Endothelial cell of umbilical vein (primary cell): ENCODE results near the gene FAM221A. TPM values are rescaled to one million over a fixed set of nuclear protein-coding genes. Genes with fewer than 3 reads are reported as not detected.

Experiments used
- BruUV-seq: library from RNA; stranded (reverse); fragments of 400-500 nt; replicated peaks from 2 replicates; lab custom pipeline; 2021; lab: Mats Ljungman, UMichigan
- CTCF ChIA-PET: fragments of 300-600, 350-600 bp; sonication (Branson Sonifier 250); formaldehyde crosslinking; loops from one replicate; lab custom pipeline; 2021; ENCODE audit warnings: antibody characterized with exemption, inconsistent platforms; lab: Charles Lee
- POLR2A ChIA-PET: fragments of 300-600, 350-600 bp; sonication (Branson Sonifier 250); formaldehyde crosslinking; loops from one replicate; lab custom pipeline; 2021; ENCODE audit warnings: antibody characterized with exemption, inconsistent platforms; lab: Charles Lee
- DNase-seq: peaks from one replicate; pipeline ENCODE4 v3.0.0-alpha.2; 2011; ENCODE audit warnings: low read depth, low spot score
- FAIRE-seq: peaks from 2 replicates; lab custom pipeline; 2011; peaks lifted over from hg19 to GRCh38; lab: Jason Lieb, UNC
- H2AFZ ChIP-seq: 2 replicates; pipeline ENCODE4 v1.6.0; 2012; ENCODE audit warnings: low read depth, low read length, control low read depth, inconsistent platforms
- H3K27ac ChIP-seq: 2 replicates; pipeline ENCODE4 v1.5.1; 2011; ENCODE audit warnings: low read depth, mild to moderate bottlenecking, control low read depth, low read length, moderate library complexity; ENCODE audit not compliant: insufficient read depth
- H3K27me3 ChIP-seq, 2 experiments: 2 replicates each; pipeline versions ENCODE4 v1.6.0 to v1.6.1; 2011; ENCODE audit warnings: low read length in 2 of 2, mixed read lengths in 1 of 2; ENCODE audit not compliant: control insufficient read depth in 2 of 2, insufficient read depth in 2 of 2
- H3K36me3 ChIP-seq, 2 experiments: 2 replicates in 1 of 2; 3 replicates in 1 of 2; pipeline ENCODE4 v1.5.1; 2011; ENCODE audit warnings: low read length in 2 of 2, mild to moderate bottlenecking in 1 of 2, moderate library complexity in 1 of 2; ENCODE audit not compliant: control insufficient read depth in 2 of 2, insufficient read depth in 2 of 2; ENCODE audit errors: extremely low read depth in 1 of 2
- H3K4me1 ChIP-seq: 3 replicates; pipeline ENCODE4 v1.5.1; 2011; ENCODE audit warnings: mild to moderate bottlenecking, low read length; ENCODE audit not compliant: control insufficient read depth, insufficient read depth; ENCODE audit errors: extremely low read depth
- H3K4me2 ChIP-seq: 2 replicates; pipeline ENCODE4 v1.6.1; 2011; ENCODE audit warnings: low read length, control low read depth, mixed read lengths; ENCODE audit not compliant: insufficient read depth
- H3K4me3 ChIP-seq, 3 experiments: fragments of 200-600 bp in 1 of 3; sonication (generic), shearing (Covaris generic) in 1 of 3; replicated peaks in 1 of 3; 2 replicates each; pipeline ENCODE4 v1.5.1; 2011 to 2016; ENCODE audit warnings: control low read depth in 3 of 3, low read length in 3 of 3, mild to moderate bottlenecking in 2 of 3, inconsistent platforms in 1 of 3, low read depth in 1 of 3, moderate library complexity in 1 of 3; ENCODE audit not compliant: insufficient read depth in 1 of 3
- H3K79me2 ChIP-seq: 2 replicates; pipeline ENCODE4 v1.6.0; 2012; ENCODE audit warnings: low read length, inconsistent platforms; ENCODE audit not compliant: control insufficient read depth, insufficient read depth
- H3K9ac ChIP-seq: replicated peaks from 2 replicates; pipeline ENCODE3; 2011; ENCODE audit warnings: low read length, control low read depth; ENCODE audit not compliant: insufficient read depth; ENCODE audit errors: extremely low read depth
- H3K9me1 ChIP-seq: replicated peaks from 3 replicates; pipeline ENCODE4 v1.6.0; 2011; ENCODE audit warnings: mild to moderate bottlenecking, low read length; ENCODE audit not compliant: control insufficient read depth, insufficient read depth; ENCODE audit errors: extremely low read depth
- H3K9me3 ChIP-seq: replicated peaks from 2 replicates; pipeline ENCODE4 v1.5.1; 2012; ENCODE audit warnings: low read length, inconsistent platforms; ENCODE audit not compliant: control insufficient read depth, insufficient read depth
- H4K20me1 ChIP-seq: replicated peaks from 2 replicates; pipeline ENCODE3; 2011; ENCODE audit warnings: mild to moderate bottlenecking, low read length; ENCODE audit not compliant: control insufficient read depth, insufficient read depth; ENCODE audit errors: extremely low read depth
- CTCF ChIP-seq, 2 donors: IDR thresholded peaks; 1 replicate in 1 of 2; 2 replicates in 1 of 2; pipeline ENCODE4 v1.5.1; 2011; ENCODE audit warnings: low read length in 2 of 2, mild to moderate bottlenecking in 2 of 2, moderate library complexity in 2 of 2, control low read depth in 1 of 2, inconsistent platforms in 1 of 2, low read depth in 1 of 2; ENCODE audit not compliant: insufficient read depth in 1 of 2; ENCODE audit errors: extremely low read depth in 1 of 2
- EZH2 ChIP-seq: IDR thresholded peaks from 2 replicates; pipeline ENCODE4 v1.6.1; 2012; ENCODE audit warnings: borderline replicate concordance, low read depth, mild to moderate bottlenecking, moderate library complexity, low read length, inconsistent platforms; ENCODE audit not compliant: severe bottlenecking
- FOS ChIP-seq: IDR thresholded peaks from 2 replicates; pipeline ENCODE4 v1.6.1; 2011; ENCODE audit warnings: mild to moderate bottlenecking, low read length, moderate library complexity, borderline replicate concordance; ENCODE audit not compliant: insufficient read depth
- GATA2 ChIP-seq: IDR thresholded peaks from 2 replicates; pipeline ENCODE4 v1.7.0; 2011; ENCODE audit warnings: low read depth, mild to moderate bottlenecking, moderate library complexity, mixed read lengths, low read length; ENCODE audit not compliant: insufficient read length, insufficient read depth
- JUN ChIP-seq: IDR thresholded peaks from 2 replicates; pipeline ENCODE4 v1.6.1; 2011; ENCODE audit warnings: borderline replicate concordance, low read depth; ENCODE audit not compliant: insufficient read length, insufficient read depth
- MAX ChIP-seq: IDR thresholded peaks from 2 replicates; pipeline ENCODE4 v1.6.1; 2011; ENCODE audit not compliant: insufficient read depth, insufficient read length
- MYC ChIP-seq: IDR thresholded peaks from one replicate; pipeline ENCODE4 v1.6.1; 2011; ENCODE audit warnings: mild to moderate bottlenecking, low read depth, low read length
- POLR2A ChIP-seq: IDR thresholded peaks from 2 replicates; pipeline ENCODE4 v1.6.1; 2012; ENCODE audit warnings: low read depth, mild to moderate bottlenecking, control low read depth, low read length
- POLR2AphosphoS5 ChIP-seq: IDR thresholded peaks from 2 replicates; pipeline ENCODE4 v1.6.1; 2012; ENCODE audit warnings: low read depth, mild to moderate bottlenecking, control low read depth, low read length, moderate library complexity; ENCODE audit not compliant: insufficient read depth
- dilution Hi-C: fragments of 300-500 bp; cut with MboI; formaldehyde crosslinking; loops from one replicate; pipeline ENCODE4 v1.15.0; 2019; ENCODE audit warnings: low sequenced_read_pairs; ENCODE audit not compliant: extremely low pct_ligation_motif_present
- intact Hi-C: fragments of 100-400 bp; cut with micrococcal nuclease; formaldehyde crosslinking; loops from one replicate; pipeline ENCODE4 v1.10.0; 2022
- polyA plus RNA-seq, 4 experiments: library from polyadenylated mRNA; depleted of rRNA in 3 of 4; stranded (reverse) in 3 of 4; unstranded in 1 of 4; fragments of >200 nt; gene quantifications; 2 replicates each; pipeline versions ENCODE4 v1.2.1 to v1.2.3, GENCODE V29; 2011 to 2012; ENCODE audit warnings: missing spikeins in 1 of 4
- total RNA-seq: library from RNA; stranded (reverse); gene quantifications from 2 replicates; pipeline ENCODE4 v1.2.3, GENCODE V29; 2021

Gene FAM221A
- total and polyA plus RNA-seq, 2 donors (not counting 3 experiments of a cell fraction or from before 2014, with no cell fraction given) = 8.1 to 9.4 TPM

DNA sequence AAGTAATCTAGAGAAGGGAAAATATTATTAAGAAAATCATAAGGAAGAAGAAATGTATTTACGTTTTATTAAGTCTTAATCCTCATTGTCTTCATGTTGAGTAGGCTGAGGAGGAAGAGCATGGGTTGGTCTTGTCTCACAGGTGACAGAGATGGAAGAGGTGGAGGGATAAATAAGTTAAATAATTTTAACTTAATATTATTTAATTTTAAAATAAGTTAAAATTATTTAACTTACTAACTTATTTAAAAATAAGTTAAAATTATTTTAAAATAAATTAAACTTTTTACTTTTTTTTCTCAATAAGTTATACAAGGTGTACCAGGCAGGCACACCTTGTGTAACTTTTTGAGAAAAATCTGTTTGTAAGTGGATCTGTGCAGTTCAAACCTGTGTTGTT is 66.6 kb downstream of the FAM221A start:
- Histone ChIP-seq H3K9me3 (no peaks in the 10 kb centered on the region), H3K79me2 (no peaks in the 10 kb centered on the region), H3K27ac (no peak overlapping the region), H3K27me3 (no peaks in the 10 kb centered on the region), H3K36me3 (no peaks in the 10 kb centered on the region), H4K20me1 (no peaks in the 10 kb centered on the region), H3K4me1 (no peaks in the 10 kb centered on the region), H3K9me1 (no peaks in the 10 kb centered on the region), H3K4me3 (no peak overlapping the region), H3K4me2 (no peak overlapping the region), H2AFZ (no peak overlapping the region), H3K9ac (no peak overlapping the region)
- TF ChIP-seq EZH2 = no peak
- dilution Hi-C loops = no loop called here
- ChIA-PET POLR2A (no interaction called here), CTCF (no interaction called here)
- FAIRE-seq = no peak
- no peak for DNase-seq
- no TSS peak for BruUV-seq
- intact Hi-C loops = no loop called here

DNA sequence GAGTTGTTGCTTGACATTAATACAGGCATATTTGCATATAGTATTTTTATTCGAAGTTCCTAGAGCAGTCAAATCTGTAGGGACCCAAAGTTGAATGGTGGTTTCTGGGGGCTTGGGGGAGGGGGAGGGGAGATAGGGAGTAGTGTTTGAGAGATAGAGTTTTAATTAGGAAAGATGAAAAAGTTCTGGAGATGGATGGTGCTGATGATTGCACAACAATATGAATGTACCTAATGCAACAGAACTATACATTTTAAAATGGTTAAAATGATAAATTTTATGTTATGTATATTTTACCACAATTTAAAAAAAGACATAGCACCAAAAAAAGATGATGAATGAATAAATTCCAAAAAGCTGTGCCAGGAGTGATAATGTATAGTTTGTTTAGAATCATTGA is 71.9 kb downstream of the FAM221A start:
- Histone ChIP-seq H3K9me3 (no peaks in the 10 kb centered on the region), H2AFZ (no peak overlapping the region), H3K4me2 (no peak overlapping the region), H4K20me1 (no peaks in the 10 kb centered on the region), H3K27me3 (no peaks in the 10 kb centered on the region), H3K4me3 (no peak overlapping the region), H3K79me2 (no peaks in the 10 kb centered on the region), H3K9me1 (no peaks in the 10 kb centered on the region), H3K36me3 (no peaks in the 10 kb centered on the region), H3K9ac (no peak overlapping the region), H3K4me1 (no peaks in the 10 kb centered on the region), H3K27ac (no peak overlapping the region)
- FAIRE-seq = no peak
- no TSS peak for BruUV-seq
- TF ChIP-seq POLR2A (no peak), CTCF (IDR thresholded peaks at IDR 0.05; ENCODE audit: extremely low read depth in 1 of 2, insufficient read depth in 1 of 2, low read depth in 1 of 2, low read length in 2 of 2) (no peak), EZH2 (no peak), JUN (no peak), POLR2AphosphoS5 (no peak), MYC (no peak), MAX (no peak), GATA2 (no peak), FOS (no peak)
- CTCF ChIA-PET = no interaction called here
- dilution Hi-C loops (no loop called here), intact Hi-C loops (no loop called here)
- no peak for DNase-seq
- POLR2A ChIA-PET = no interaction called here
